ENCODE measurements around the gene PLCB1.

The PLCB1 gene

DNA sequence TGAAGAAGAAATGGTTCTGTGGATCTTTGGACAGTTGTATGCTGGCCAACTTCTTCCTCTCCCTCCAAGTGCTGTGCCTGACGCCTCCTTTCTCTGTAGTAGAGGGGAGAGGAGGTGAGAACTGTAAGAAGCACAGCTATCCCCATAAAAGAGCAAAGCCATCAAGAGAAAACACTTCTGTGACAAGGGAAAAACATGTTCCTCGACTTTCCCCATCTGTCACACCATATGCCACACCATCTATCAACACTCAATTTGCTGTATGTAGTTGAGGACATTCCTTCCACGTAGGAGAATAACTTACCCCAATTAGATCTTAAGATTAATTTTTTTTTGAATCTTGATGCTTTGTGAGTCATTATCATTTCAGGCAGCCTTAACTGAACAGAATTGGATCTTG, 780.7 kb downstream of the PLCB1 start:
- DNase-seq, result no peak

DNA sequence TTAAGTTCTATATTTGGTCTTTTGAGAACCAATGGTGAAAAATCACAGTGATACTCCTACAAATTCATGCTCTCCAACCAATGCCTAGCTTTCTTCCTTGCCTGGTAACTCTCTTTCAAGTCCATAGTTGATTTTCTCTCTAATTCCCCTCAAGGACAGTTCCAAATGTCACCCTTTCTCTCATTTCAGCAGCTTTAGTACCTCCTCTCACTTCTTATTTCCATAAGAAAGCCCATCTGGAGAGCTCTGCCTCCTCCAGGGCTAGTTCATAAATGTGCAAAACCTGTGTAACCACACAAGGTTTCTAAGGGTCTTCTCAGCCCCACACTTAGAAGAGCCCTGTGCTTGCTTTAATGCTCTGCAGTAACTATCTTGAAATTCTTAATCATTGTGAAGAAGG, 781.4 kb downstream of the PLCB1 start:
- no peak for DNase-seq

DNA sequence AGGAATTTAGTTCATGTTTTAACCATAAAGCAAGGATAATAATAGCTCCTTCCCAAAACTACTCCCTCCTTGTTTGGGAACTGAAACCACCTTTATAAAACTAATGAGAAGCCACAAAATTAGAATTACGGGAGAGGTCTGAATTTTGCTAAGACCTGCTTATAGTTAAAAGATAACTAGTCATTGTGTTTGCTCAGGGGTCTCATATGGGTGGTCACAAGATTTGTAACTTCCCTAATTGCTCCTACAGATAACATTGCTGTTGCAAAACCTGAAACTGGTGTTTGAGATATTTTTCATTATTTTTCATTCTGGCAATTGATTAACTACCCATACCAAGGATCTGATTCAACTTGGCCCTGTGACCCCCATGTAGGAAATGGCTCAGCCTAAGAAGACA, 782.4 kb downstream of the PLCB1 start:
- no peak for DNase-seq

DNA sequence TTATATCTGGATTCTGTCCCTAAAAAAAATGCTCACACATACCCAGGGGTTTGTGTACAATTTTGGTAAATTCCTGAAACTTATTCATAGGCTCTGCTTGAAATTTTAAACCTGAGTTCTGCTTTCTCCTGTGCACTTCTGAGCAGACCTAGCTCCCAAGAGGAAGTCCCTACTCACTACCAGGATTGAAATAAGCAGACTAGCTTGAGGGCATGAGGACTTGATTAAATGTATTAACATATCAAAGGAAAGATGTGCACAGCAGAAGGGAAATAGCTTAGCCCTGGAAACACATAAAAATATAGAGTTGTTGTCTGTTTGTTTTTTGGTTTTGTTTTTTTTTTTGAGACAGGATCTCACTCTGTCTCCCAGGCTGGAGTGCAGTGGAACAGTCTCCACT, 785.0 kb downstream of the PLCB1 start:
- no peak for DNase-seq

DNA sequence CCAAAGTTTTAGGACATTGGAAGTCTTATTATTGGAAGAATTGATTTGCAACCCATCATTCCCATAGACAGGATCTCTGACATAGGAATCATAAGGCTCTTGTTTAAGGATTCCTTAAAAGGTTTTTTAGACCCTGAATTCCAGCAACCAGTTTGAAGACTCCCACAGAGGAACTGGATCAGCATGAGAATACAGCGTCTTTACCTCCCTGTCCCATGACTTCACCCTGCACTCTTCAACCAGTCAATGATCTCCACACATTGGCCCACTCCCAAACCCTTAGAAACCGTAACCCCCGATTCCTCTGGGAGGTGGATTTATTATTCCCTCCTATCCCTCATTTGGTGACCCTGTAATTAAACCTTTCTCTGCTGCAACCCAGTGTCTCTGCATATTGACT, 786.1 kb downstream of the PLCB1 start:
- DNase-seq, result no peak

DNA sequence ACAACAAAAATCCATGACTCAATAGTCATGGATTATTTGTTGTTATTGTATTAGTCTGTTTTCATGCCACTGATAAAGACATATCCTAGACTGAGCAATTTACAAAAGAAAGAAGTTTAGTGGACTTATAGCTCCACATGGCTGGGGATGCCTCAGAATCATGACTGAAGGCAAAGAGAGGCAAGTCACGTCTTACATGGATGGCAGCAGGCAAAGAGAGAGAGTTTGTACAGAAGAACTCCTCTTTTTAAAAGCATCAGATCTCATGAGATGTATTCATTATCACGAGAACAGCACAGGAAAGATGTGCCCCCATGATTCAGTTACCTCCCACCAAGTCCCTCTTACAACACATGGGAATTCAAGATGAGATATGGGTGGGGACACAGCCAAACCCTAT, 792.5 kb downstream of the PLCB1 start:
- DNase-seq, result no peak

DNA sequence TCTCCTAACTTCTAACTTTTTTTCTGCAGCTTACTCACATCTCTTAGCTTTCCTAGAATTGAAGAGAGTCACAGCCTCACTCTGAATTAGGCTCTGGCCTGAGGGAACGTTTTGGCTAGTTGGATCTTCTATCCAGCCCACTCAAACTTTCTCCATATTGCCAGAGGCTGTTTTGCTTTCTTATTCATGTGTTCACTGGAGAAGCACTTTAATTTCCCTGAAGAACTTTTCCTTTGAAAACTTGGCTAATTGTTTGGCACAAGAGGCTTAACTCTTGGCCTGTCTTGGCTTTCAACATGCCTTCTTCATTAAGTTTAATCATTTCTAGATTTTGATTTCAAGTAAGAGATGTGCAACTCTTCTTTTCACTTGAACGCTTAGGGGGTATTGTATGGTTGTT, 798.7 kb downstream of the PLCB1 start:
- DNase-seq, result no peak

DNA sequence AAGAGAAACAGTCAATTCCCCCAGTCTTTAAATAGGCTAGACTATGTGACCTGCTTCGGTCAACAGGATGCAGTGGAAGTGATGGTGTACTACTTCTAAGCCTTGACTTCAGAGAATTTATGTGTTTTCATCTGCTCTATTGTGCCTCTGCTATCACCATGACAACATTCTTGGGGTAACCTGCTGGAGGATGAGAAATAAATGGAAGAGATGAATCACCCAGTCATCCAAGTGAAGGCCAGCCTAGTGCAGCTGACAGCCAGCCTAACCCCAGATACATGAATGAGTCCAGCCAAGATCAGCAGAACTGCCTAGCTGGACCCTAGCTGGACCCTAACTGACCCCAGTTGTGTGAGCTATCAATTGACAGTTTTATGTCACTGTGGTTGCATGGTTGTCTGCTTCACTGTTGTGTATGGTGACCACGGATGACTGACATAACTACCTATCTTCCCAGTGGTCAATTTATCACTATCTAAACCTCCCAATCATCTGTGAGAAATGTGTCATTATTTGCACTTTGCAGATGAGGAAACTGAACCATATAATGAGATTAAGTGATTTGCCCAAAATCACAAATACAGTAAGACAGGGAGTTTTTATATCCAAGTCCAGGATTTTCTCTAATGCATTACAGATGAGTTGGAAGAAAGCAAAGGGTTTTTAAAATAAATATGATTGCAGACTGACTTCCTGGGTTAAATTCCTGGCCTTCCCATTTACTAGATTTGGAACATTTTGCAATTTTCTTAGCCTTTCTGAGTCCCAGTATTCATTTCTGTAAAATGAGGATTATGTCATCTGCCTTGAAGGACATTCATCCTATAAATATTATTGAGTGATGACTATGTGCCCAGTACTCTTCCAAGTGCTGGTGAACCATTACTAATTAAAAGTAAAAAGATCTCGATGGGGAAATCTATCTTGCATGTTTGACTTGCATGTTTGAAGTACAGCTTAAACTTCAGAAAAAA, 800.4 kb downstream of the PLCB1 start:
- no peak for DNase-seq

DNA sequence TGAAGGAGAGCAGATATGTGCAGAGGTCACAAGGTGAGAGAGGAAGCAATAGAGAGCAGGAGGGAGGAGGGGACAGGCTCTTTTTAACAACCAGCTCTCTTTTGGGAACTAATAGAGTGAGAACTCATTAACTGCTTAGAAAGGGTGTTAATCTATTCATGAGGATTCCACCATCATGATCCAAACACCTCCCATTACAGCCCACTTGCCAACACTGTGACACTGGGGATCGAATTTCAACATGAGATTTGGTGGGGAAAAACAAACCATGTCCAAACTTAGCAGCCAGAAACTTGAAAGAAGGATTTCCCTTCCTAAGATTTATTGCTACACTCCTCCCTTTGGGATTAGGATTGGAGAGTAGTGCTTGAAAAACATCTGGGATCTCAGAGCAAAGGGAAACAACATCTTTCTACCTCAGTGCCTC, 801.3 kb downstream of the PLCB1 start:
- DNase-seq, result no peak

DNA sequence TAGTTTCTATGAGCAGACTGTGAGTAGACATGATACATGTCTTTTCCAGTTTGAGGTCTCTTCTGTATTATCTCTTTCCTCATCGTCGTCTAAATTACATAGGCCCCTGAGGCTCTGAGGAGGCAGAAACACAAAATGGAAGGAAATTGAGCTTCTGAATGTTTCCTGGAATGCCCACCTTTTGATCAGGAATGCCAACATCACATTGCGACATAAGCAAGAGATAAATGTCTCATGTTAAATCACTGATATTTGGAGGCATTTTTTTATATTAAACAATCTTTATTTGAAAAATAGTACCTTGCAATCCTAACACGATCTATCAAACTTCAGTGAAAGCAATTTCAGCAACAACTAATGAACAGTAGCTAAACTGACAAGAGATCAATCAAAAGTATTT, 802.3 kb downstream of the PLCB1 start:
- no peak for DNase-seq

All from MV-4-11 (cell line).